ENCODE data around the gene HBEGF.

- no peak for TF ChIP-seq POLR2AphosphoS5 (IDR thresholded peaks at IDR 0.05; ENCODE audit: low read depth, low read length)
- no peak for TF ChIP-seq TAF1 (IDR thresholded peaks at IDR 0.05; ENCODE audit: borderline replicate concordance, insufficient read depth, low read length)
- no peak for TF ChIP-seq REST (IDR thresholded peaks at IDR 0.05; ENCODE audit: insufficient read depth in 1 of 2, low read depth in 2 of 2, low read length in 2 of 2)
Observed at GRCh38 chr5:140298183-140298601, 48.2 kb downstream of the HBEGF start.

Data from PFSK-1 (cell line).